IPS-NIHi7 (cell line): ENCODE data around the gene BPIFB2.

Source experiments
- DNase-seq: peaks from one replicate; pipeline ENCODE4 v3.0.0; 2012; ENCODE audit warnings: mixed read lengths; ENCODE audit errors: extremely low spot score

The BPIFB2 gene

DNA sequence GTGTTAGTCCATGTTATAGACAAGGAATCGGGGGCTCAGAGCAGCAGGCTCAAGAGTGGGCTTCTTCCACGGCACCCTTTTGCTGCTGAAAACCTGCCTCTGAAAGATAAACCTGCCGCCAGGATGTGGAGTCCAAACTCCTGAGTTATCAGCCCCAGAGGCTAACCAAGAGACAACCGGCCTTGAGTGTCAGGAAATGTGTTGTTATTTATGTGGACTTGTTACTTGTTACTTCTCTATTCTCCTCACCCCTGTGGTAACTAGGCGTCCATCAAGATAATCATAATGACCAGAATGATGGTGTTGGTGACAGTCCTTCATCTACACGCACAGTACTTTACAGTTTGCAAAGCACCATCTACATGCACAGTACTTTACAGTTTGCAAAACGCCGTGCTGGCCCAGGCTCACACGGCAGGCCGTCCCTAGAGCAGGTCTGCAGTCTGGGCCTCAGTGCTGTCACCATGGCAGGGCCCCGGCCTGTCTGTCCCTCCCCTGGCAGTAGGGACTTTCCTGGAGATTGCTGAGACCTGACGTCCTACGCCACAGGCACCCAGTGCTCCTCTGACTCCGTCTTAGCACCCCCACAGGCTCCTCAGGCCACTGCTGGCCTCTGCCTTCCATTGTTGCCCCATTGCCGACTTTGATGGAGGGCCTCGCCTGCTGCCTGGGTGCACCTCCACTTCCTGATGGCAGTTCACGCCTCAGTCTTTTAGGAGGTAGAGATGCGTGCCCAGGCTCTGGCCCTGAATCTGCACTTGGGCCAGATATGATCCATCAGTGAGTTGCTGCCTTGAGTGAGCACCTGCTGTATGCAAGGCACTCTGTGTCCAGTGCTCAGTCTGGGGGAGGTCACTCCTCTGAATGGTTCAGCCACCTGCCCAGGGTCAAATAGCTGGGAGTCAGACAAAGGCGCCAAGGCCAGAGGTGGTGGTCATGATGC lies 62.9 kb downstream of the BPIFB2 start:
- no peak for DNase-seq

DNA sequence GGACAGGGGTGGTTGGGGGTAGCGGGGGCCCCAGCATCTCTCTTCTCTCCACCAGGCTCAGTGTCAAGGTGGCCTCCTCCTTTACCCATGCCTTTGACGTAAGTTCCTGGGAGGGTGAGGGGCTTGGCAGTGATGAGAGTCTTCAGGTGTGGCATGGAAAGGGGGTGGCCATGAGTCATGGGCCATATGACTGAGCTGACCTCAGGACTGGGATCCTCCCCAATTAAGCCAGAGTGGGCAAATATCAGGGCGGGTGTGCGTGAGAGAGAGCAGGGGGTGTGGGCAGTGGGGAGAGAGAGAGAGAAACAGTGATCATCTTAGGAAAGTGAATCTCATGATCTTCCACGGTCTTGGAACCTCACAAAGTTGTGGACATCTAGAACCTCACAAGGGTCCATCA lies 63.7 kb downstream of the BPIFB2 start:
- DNase-seq = no peak

DNA sequence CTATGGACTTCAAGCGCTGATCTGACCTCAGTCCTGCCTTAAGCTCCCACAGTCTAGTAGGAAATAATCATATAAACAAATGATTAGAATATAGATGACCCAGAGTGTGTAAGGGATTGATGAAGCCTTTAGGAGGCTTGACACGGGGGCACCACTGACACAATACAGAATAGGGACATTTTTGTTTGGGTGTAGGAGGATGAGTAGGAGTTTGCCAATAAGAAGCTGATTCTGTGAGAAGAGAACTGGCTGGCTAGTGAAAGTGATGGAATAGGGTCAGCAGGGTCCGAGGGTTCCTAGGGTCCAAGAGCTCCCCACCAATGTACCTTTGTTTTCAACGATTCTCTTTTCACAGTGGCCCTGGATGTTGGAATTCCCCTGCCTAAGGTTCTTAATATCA lies 64.9 kb downstream of the BPIFB2 start:
- no peak for DNase-seq

DNA sequence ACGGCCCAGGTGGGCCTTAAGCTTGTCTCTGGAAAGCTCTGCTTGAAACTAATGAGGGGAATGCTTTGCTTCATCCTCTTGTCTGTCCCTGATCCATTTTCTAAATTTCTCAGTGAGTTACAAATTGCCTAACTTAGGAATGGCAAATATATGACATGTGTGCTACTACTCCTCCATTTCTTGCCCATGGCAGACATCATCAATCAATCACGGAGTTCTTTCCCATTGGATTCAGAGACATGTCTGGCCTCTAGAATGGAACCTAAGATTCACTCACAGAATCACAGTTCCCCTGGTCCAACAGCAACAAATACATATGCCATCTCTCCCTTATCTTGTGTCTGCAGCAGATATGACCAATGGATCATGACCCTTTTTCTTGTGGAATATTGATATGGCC lies 65.3 kb downstream of the BPIFB2 start:
- no peak for DNase-seq
